GM12891 (cell line): ENCODE data around the gene LRPAP1.

Experiments used
- DNase-seq: peaks from one replicate; pipeline ENCODE4 v3.0.0; 2011; ENCODE audit warnings: low spot score; ENCODE audit not compliant: insufficient read length
- FAIRE-seq: peaks from 2 replicates; lab custom pipeline; 2011; peaks lifted over from hg19 to GRCh38; lab: Jason Lieb, UNC
- PAX5 ChIP-seq: IDR thresholded peaks from 2 replicates; pipeline ENCODE4 v1.6.1; 2011; ENCODE audit warnings: low read length, moderate library complexity, mild to moderate bottlenecking; ENCODE audit not compliant: insufficient read depth, severe bottlenecking
- POLR2A ChIP-seq: IDR thresholded peaks from 2 replicates; pipeline ENCODE4 v1.6.1; 2011; ENCODE audit warnings: low read depth, low read length, control low read depth
- POLR2AphosphoS5 ChIP-seq: IDR thresholded peaks from 2 replicates; pipeline ENCODE4 v1.6.1; 2011; ENCODE audit warnings: low read depth, low read length, control low read depth
- POU2F2 ChIP-seq: IDR thresholded peaks from 2 replicates; pipeline ENCODE4 v1.6.1; 2011; ENCODE audit warnings: low read depth, mild to moderate bottlenecking, control low read depth, low read length, moderate library complexity
- SPI1 ChIP-seq: IDR thresholded peaks from 2 replicates; pipeline ENCODE4 v1.6.1; 2011; ENCODE audit warnings: low read depth, low read length, control low read depth
- TAF1 ChIP-seq: IDR thresholded peaks from 2 replicates; pipeline ENCODE4 v1.6.1; 2011; ENCODE audit warnings: low read depth, low read length, control low read depth

The LRPAP1 gene

GRCh38 chr4:3532751-3533422, 665 bp upstream of the LRPAP1 start:
- DNase-seq = no peak
- TF ChIP-seq POLR2AphosphoS5 (no peak), SPI1 (no peak), PAX5 (no peak), POLR2A (no peak), TAF1 (no peak), POU2F2 (no peak)
- no peak for FAIRE-seq

GRCh38 chr4:3531318-3531878, 824 bp downstream of the LRPAP1 start:
- DNase-seq (no peak), FAIRE-seq (no peak)
- TF ChIP-seq POLR2A = no peak
- TF ChIP-seq POU2F2 = no peak
- no peak for TF ChIP-seq POLR2AphosphoS5
- no peak for TF ChIP-seq SPI1
- TF ChIP-seq TAF1 = no peak
- TF ChIP-seq PAX5 = no peak

- FAIRE-seq (no peak), DNase-seq (no peak)
- TF ChIP-seq TAF1 = no peak
- no peak for TF ChIP-seq POLR2A
- TF ChIP-seq POU2F2 = no peak
- no peak for TF ChIP-seq SPI1
- TF ChIP-seq POLR2AphosphoS5 = no peak
- no peak for TF ChIP-seq PAX5
These were observed 1.5 kb downstream of the LRPAP1 start for GRCh38 chr4:3530663-3531254.

- FAIRE-seq (no peak), DNase-seq (no peak)
- no peak for TF ChIP-seq POU2F2
- no peak for TF ChIP-seq POLR2AphosphoS5
- no peak for TF ChIP-seq POLR2A
- TF ChIP-seq TAF1 = no peak
- TF ChIP-seq SPI1 = no peak
- TF ChIP-seq PAX5 = no peak
These were observed 2.2 kb downstream of the LRPAP1 start for GRCh38 chr4:3530051-3530450.

- FAIRE-seq = no peak
- no peak for TF ChIP-seq PAX5
- no peak for TF ChIP-seq TAF1
- TF ChIP-seq SPI1 = peak; percentile 94
- TF ChIP-seq POU2F2 = no peak
- no peak for DNase-seq
These were observed 2.9 kb downstream of the LRPAP1 start for GRCh38 chr4:3529363-3529762.

- TF ChIP-seq SPI1 (no peak), POU2F2 (no peak), POLR2AphosphoS5 (no peak), POLR2A (no peak), TAF1 (no peak), PAX5 (no peak)
- DNase-seq (no peak), FAIRE-seq (no peak)
These were observed 4.0 kb downstream of the LRPAP1 start for GRCh38 chr4:3527914-3528876.

- no peak for TF ChIP-seq POLR2A
- no peak for TF ChIP-seq POU2F2
- no peak for TF ChIP-seq POLR2AphosphoS5
- no peak for TF ChIP-seq TAF1
- TF ChIP-seq PAX5 = no peak
- no peak for TF ChIP-seq SPI1
- FAIRE-seq (no peak), DNase-seq (no peak)
These were observed 4.9 kb downstream of the LRPAP1 start for GRCh38 chr4:3527101-3527913.

GRCh38 chr4:3526456-3526855, 5.8 kb downstream of the LRPAP1 start:
- TF ChIP-seq POU2F2 (no peak), TAF1 (no peak), SPI1 (no peak), POLR2AphosphoS5 (no peak), PAX5 (no peak), POLR2A (no peak)
- no peak for FAIRE-seq
- DNase-seq = no peak
